ENCODE data around the gene TIMM44. TPM values are rescaled to one million over a fixed set of nuclear protein-coding genes. Genes with fewer than 3 reads are reported as not detected.

The TIMM44 gene
- total and polyA plus RNA-seq, 3 donors from 2014 or later, result 33.8 to 71.2 (median 68.0) TPM

DNA sequence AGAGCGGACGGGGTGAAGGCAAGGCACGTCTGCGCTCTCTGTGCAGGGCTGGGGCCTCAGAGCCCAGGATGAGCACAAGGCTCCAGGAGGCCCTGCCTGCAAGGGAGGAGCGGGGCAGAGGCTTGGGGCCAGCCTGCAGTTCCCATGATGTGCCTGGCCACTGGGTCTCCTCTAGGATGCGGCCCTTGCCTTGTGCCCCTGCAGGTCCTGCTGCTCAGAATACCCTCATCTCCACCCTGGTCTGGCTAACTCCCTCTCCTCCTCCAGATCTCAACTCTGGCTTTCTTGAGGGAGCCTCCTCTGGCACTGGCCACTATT lies 34.2 kb upstream of the TIMM44 start:
- WGBS, 2 donors, result 88 to 89% methylated on average over 6 of the region's 6 CpGs

DNA sequence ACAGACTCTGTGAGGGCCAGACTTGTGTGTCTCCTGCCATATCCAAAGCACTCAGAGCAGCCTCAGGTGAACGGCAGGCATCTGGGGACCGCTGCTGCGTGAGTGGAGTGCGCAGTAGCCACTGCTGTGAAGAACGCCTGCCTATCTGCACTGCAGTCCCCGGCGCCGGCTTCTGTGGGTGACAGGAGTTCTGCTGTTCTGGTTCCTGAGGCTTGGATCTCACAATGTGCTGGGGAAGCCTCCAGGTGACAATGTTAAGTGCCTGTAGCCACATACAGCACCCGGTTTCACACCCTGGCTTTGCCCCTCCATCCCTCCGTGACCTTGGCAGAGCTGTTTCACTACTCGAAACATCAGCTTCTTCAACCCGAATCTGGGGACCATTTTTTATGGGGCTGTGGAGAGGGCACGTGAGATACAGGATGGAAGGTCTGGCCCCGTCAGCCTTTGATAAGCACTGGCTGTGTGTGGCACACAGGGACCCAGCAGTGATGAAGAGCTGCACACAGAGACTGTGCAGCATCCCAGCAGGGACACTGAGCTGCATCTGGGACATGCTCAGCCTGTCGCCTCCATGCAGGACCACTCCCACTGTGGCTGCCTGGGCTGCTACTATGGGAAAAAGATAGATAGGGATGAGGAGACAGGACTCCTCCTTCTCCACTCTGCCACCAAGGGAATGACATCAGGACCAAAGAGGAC lies 33.7 kb upstream of the TIMM44 start:
- intact Hi-C loops (cut with DNase I; ENCODE audit: low total_unique reads), result no loop called here
- H3K4me3 ChIP-seq, result no peak overlapping the region
- DNase-seq, result no peak
- no peaks in the 10 kb centered on the region for H3K27me3 ChIP-seq
- TF ChIP-seq, protein P1, sequence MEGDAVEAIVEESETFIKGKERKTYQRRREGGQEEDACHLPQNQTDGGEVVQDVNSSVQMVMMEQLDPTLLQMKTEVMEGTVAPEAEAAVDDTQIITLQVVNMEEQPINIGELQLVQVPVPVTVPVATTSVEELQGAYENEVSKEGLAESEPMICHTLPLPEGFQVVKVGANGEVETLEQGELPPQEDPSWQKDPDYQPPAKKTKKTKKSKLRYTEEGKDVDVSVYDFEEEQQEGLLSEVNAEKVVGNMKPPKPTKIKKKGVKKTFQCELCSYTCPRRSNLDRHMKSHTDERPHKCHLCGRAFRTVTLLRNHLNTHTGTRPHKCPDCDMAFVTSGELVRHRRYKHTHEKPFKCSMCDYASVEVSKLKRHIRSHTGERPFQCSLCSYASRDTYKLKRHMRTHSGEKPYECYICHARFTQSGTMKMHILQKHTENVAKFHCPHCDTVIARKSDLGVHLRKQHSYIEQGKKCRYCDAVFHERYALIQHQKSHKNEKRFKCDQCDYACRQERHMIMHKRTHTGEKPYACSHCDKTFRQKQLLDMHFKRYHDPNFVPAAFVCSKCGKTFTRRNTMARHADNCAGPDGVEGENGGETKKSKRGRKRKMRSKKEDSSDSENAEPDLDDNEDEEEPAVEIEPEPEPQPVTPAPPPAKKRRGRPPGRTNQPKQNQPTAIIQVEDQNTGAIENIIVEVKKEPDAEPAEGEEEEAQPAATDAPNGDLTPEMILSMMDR (IDR thresholded peaks at IDR 0.05), result no peak
- no peak for TF ChIP-seq POLR2A (IDR thresholded peaks at IDR 0.05)
- no peak overlapping the region for H3K27ac ChIP-seq
- H3K9me3 ChIP-seq, result no peaks in the 10 kb centered on the region
- 84 to 97% methylated on average over 13 to 15 of the region's 15 CpGs for WGBS, 2 donors
- no peaks in the 10 kb centered on the region for H3K4me1 ChIP-seq
- H3K36me3 ChIP-seq (ENCODE audit: low read depth, missing control alignments), result no peaks in the 10 kb centered on the region

More for the DNA sequence above, 34.2 kb upstream of the TIMM44 start:
- Histone ChIP-seq H3K9me3 (no peaks in the 10 kb centered on the region), H3K27me3 (no peaks in the 10 kb centered on the region), H3K4me1 (no peaks in the 10 kb centered on the region), H3K4me3 (no peak overlapping the region), H3K27ac (no peak overlapping the region), H3K36me3 (ENCODE audit: low read depth, missing control alignments) (no peaks in the 10 kb centered on the region)
- TF ChIP-seq, protein P1 (IDR thresholded peaks at IDR 0.05), result no peak
- TF ChIP-seq POLR2A (IDR thresholded peaks at IDR 0.05), result no peak
- DNase-seq, result no peak
- intact Hi-C loops (cut with DNase I; ENCODE audit: low total_unique reads), result no loop called here

DNA sequence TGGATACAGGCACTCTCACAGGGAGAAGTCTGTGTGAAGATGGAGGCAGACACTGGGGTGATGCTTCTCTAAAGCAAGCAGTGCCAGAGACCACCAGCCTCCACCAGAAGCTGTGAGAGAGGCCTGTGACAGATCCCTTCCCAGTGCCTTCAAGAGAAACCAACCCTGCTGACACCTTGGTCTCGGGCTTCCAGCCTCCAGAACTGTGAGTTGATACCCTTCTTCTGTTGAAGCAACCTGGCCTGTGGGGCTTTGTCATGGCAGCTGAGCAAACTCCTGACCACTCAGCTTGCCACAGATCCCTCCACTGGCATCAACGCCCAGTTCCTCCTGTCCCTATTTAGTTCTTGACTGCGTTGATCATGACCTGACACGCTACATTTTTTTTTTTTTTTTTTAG lies 33.0 kb upstream of the TIMM44 start:
- no peaks in the 10 kb centered on the region for H3K27me3 ChIP-seq
- no peaks in the 10 kb centered on the region for H3K36me3 ChIP-seq (ENCODE audit: low read depth, missing control alignments)
- TF ChIP-seq, protein P1 (IDR thresholded peaks at IDR 0.05), result no peak
- no peak for TF ChIP-seq POLR2A (IDR thresholded peaks at IDR 0.05)
- H3K4me3 ChIP-seq, result no peak overlapping the region
- no peaks in the 10 kb centered on the region for H3K4me1 ChIP-seq
- intact Hi-C loops (cut with DNase I; ENCODE audit: low total_unique reads), result no loop called here
- H3K27ac ChIP-seq, result no peak overlapping the region
- no peak for DNase-seq
- no peaks in the 10 kb centered on the region for H3K9me3 ChIP-seq
- 94 to 98% methylated on average over 4 of the region's 4 CpGs for WGBS, 2 donors

DNA sequence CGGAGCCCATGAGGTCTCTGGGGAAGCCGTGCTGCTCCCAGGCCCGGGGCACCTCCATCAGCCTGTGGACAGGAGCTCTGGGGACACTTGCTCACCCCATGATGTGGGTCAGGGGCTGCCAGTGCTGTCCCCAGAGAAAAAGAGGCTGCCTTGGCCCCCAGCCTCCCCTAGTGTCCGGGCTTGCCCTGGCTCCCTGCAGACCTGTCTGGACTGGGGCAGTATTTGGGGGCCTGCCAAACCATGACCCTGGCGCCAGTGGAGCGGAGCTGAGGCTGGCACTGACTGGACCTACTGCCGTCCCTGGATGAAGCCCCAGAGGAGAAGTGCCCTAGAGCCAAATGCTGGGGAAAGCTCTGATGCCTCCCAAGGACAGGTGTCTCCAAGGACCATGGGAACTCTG lies 31.6 kb upstream of the TIMM44 start:
- no peaks in the 10 kb centered on the region for H3K9me3 ChIP-seq
- intact Hi-C loops (cut with DNase I; ENCODE audit: low total_unique reads), result no loop called here
- no peak overlapping the region for H3K27ac ChIP-seq
- WGBS, 2 donors, result 61 to 89% methylated on average over 3 to 7 of the region's 7 CpGs
- no peak for TF ChIP-seq POLR2A (IDR thresholded peaks at IDR 0.05)
- TF ChIP-seq, protein P1 (IDR thresholded peaks at IDR 0.05), result no peak
- no peak for DNase-seq
- no peaks in the 10 kb centered on the region for H3K27me3 ChIP-seq
- no peaks in the 10 kb centered on the region for H3K4me1 ChIP-seq
- H3K36me3 ChIP-seq (ENCODE audit: low read depth, missing control alignments), result no peaks in the 10 kb centered on the region
- no peak overlapping the region for H3K4me3 ChIP-seq

DNA sequence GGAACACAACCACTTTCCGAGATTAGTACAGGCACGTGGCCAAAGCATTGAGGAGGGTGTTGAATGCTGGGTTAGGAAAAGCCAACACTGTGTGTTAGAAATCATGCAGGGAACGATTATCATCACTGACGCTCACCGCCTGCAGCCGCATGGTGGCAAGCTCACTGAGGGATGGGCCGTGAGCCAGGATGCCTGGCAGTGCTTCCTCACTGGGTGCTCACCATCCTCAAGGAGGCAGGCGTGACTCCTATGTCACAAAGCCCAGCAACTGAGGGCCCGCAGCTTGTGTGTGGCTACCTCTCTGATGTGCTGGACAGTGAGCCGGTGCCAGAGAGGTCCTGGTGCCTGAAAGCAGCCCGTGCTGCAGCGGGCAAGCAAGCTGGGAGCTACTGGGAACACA lies 30.4 kb upstream of the TIMM44 start:
- WGBS, 2 donors, result 83 to 91% methylated on average over 12 of the region's 12 CpGs
- Histone ChIP-seq H3K9me3 (no peaks in the 10 kb centered on the region), H3K4me3 (no peak overlapping the region), H3K27ac (no peak overlapping the region), H3K36me3 (ENCODE audit: low read depth, missing control alignments) (no peaks in the 10 kb centered on the region), H3K4me1 (no peaks in the 10 kb centered on the region), H3K27me3 (no peaks in the 10 kb centered on the region)
- no peak for DNase-seq
- intact Hi-C loops (cut with DNase I; ENCODE audit: low total_unique reads), result no loop called here
- no peak for TF ChIP-seq POLR2A (IDR thresholded peaks at IDR 0.05)
- TF ChIP-seq, protein P1 (IDR thresholded peaks at IDR 0.05), result no peak

Measured in testis (tissue), 3 donors.